DOHH2 (cell line): ENCODE data around the gene RASGEF1B.

Experiments used
- H3F3A ChIP-seq: fragments of 200-600 bp; sonication (generic), shearing (Covaris generic); 2 replicates; pipeline ENCODE4 v1.6.0; 2016; ENCODE audit warnings: antibody characterized with exemption, mild to moderate bottlenecking; ENCODE audit not compliant: control insufficient read depth, insufficient read depth
- H3K27ac ChIP-seq: fragments of 200-600 bp; sonication (generic); 2 replicates; pipeline ENCODE4 v1.5.1; 2014; ENCODE audit warnings: low read depth, mild to moderate bottlenecking, low read length, moderate library complexity
- H3K27me3 ChIP-seq: fragments of 200-600 bp; sonication (generic); 2 replicates; pipeline ENCODE4 v1.6.1; 2014; ENCODE audit warnings: mild to moderate bottlenecking, low read length, mixed read lengths; ENCODE audit not compliant: control insufficient read depth
- H3K36me3 ChIP-seq: fragments of 200-600 bp; sonication (generic); 2 replicates; pipeline ENCODE4 v1.6.1; 2014; ENCODE audit warnings: mild to moderate bottlenecking, low read length, moderate library complexity, mixed read lengths; ENCODE audit not compliant: control insufficient read depth
- H3K4me1 ChIP-seq: fragments of 200-600 bp; sonication (generic); 2 replicates; pipeline ENCODE4 v1.6.1; 2014; ENCODE audit warnings: mild to moderate bottlenecking, low read length, mixed read lengths; ENCODE audit not compliant: control insufficient read depth
- H3K4me2 ChIP-seq: fragments of 200-600 bp; sonication (generic); 2 replicates; pipeline ENCODE4 v1.6.0; 2014; ENCODE audit warnings: mild to moderate bottlenecking, low read length, moderate library complexity
- H3K4me3 ChIP-seq: fragments of 200-600 bp; sonication (generic); 2 replicates; pipeline ENCODE4 v1.5.1; 2014; ENCODE audit warnings: mild to moderate bottlenecking, low read length, mixed read lengths
- H3K79me2 ChIP-seq: fragments of 200-600 bp; sonication (generic); 2 replicates; pipeline ENCODE4 v1.6.1; 2014; ENCODE audit warnings: mild to moderate bottlenecking, low read length, mixed read lengths; ENCODE audit not compliant: control insufficient read depth
- H3K9me2 ChIP-seq: fragments of 200-600 bp; sonication (generic); replicated peaks from 2 replicates; pipeline ENCODE4 v1.6.1; 2014; ENCODE audit warnings: mild to moderate bottlenecking, low read length, mixed read lengths; ENCODE audit not compliant: control insufficient read depth
- H3K9me3 ChIP-seq: fragments of 200-600 bp; sonication (generic); 2 replicates; pipeline ENCODE4 v1.6.1; 2014; ENCODE audit warnings: antibody characterized with exemption, low read length, mixed read lengths; ENCODE audit not compliant: control insufficient read depth, insufficient read depth
- H4K20me1 ChIP-seq: fragments of 200-600 bp; sonication (generic); 2 replicates; pipeline ENCODE4 v1.6.0; 2014; ENCODE audit warnings: low read depth, mild to moderate bottlenecking, antibody characterized with exemption, low read length, moderate library complexity; ENCODE audit not compliant: control insufficient read depth, insufficient read depth
- EZH2phosphoT487 ChIP-seq: fragments of 200-600 bp; sonication (generic); IDR thresholded peaks from 2 replicates; pipeline ENCODE4 v1.6.1; 2017; ENCODE audit warnings: borderline replicate concordance, mild to moderate bottlenecking, antibody characterized with exemption, low read length, moderate library complexity, mixed read lengths
- TF ChIP-seq, protein P1 (sequence below): fragments of 200-600 bp; sonication (generic); IDR thresholded peaks from one replicate; pipeline ENCODE4 v1.5.1; 2014; ENCODE audit warnings: antibody characterized with exemption, mild to moderate bottlenecking, low read depth, low read length; ENCODE audit not compliant: poor library complexity, severe bottlenecking

Gene RASGEF1B

DNA sequence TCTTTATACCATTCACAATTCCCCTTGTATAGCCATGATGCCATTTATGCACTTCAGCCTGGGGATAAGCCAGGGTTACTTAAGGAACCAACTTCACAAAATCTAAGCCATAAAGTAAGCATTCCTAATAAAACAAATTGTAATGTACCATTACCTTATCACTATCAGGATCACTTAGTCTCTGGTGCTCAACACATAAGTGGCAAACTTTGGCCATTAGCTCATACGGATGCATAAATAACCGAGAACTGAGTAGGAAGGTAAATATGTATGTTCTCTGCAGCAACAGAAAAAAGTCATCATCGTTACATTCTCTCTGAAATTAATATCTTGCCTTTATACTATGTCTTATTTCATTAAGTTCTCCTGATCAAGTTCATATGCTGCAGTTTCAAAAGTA, 14.4 kb downstream of the RASGEF1B start:
- Histone ChIP-seq H3K4me3 (no peak overlapping the region), H3K27me3 (no peaks in the 10 kb centered on the region), H3K4me2 (no peak overlapping the region), H3K36me3 (peaks cover 72% of the 10 kb centered on the region), H3K27ac (no peak overlapping the region), H3K4me1 (no peaks in the 10 kb centered on the region), H3K9me3 (no peaks in the 10 kb centered on the region), H3K79me2 (peaks cover 30% of the 10 kb centered on the region), H3F3A (no peaks in the 10 kb centered on the region), H4K20me1 (0 out of 2 replicates have a peak, but pooled peaks cover 7% of the 10 kb centered on the region), H3K9me2 (no peaks in the 10 kb centered on the region)
- TF ChIP-seq EZH2phosphoT487, result no peak
- TF ChIP-seq, protein P1, sequence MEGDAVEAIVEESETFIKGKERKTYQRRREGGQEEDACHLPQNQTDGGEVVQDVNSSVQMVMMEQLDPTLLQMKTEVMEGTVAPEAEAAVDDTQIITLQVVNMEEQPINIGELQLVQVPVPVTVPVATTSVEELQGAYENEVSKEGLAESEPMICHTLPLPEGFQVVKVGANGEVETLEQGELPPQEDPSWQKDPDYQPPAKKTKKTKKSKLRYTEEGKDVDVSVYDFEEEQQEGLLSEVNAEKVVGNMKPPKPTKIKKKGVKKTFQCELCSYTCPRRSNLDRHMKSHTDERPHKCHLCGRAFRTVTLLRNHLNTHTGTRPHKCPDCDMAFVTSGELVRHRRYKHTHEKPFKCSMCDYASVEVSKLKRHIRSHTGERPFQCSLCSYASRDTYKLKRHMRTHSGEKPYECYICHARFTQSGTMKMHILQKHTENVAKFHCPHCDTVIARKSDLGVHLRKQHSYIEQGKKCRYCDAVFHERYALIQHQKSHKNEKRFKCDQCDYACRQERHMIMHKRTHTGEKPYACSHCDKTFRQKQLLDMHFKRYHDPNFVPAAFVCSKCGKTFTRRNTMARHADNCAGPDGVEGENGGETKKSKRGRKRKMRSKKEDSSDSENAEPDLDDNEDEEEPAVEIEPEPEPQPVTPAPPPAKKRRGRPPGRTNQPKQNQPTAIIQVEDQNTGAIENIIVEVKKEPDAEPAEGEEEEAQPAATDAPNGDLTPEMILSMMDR, result no peak

GRCh38 chr4:81455897-81456296, 15.8 kb downstream of the RASGEF1B start:
- Histone ChIP-seq H3K4me3 (no peak overlapping the region), H3K4me1 (no peaks in the 10 kb centered on the region), H3K9me2 (no peaks in the 10 kb centered on the region), H3K27me3 (no peaks in the 10 kb centered on the region), H3K4me2 (no peak overlapping the region), H3K79me2 (peaks cover 16% of the 10 kb centered on the region), H3K9me3 (no peaks in the 10 kb centered on the region), H3F3A (no peaks in the 10 kb centered on the region), H4K20me1 (0 out of 2 replicates have a peak, but pooled peaks cover 7% of the 10 kb centered on the region), H3K27ac (no peak overlapping the region), H3K36me3 (peaks cover 79% of the 10 kb centered on the region)
- TF ChIP-seq EZH2phosphoT487, result no peak
- TF ChIP-seq, protein P1, result no peak

GRCh38 chr4:81454948-81455347, 16.8 kb downstream of the RASGEF1B start:
- Histone ChIP-seq H4K20me1 (no peaks in the 10 kb centered on the region), H3K9me3 (no peaks in the 10 kb centered on the region), H3K36me3 (peaks cover 88% of the 10 kb centered on the region), H3K4me2 (no peak overlapping the region), H3K4me1 (no peaks in the 10 kb centered on the region), H3F3A (no peaks in the 10 kb centered on the region), H3K27me3 (no peaks in the 10 kb centered on the region), H3K4me3 (no peak overlapping the region), H3K27ac (no peak overlapping the region), H3K79me2 (peaks cover 6% of the 10 kb centered on the region), H3K9me2 (no peaks in the 10 kb centered on the region)
- TF ChIP-seq, protein P1, result no peak
- TF ChIP-seq EZH2phosphoT487, result no peak
